ENCODE data around the gene KCNK13.
"Not testable (repeated sequence)": the region's sequence is repeated elsewhere in the genome, so short reads cannot be mapped to it uniquely, and the experiment has no call there.

KCNK13 gene

DNA sequence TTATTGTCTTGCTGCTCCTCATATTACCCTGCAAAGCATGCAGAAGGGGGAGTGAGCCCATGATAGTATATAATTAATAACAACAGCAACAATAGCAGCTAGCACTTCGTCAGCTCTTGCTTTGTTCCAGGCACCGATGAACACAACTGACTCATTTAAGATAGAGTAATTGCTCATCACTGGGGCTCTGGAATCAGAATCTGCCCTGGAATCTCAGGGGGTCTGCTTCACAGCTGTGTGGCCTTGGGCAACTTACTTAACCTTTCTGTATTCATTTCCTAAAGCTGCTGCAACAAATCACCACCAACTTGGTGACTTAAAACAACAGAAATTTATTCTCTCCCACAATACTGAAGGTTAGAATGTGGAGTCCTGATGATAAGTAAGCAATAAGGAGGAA lies 139.6 kb downstream of the KCNK13 start:
- no peak for DNase-seq

GRCh38 chr14:90204516-90204915 lies 142.7 kb downstream of the KCNK13 start:
- DNase-seq: no peak

- DNase-seq: no peak
These were observed 151.4 kb downstream of the KCNK13 start for GRCh38 chr14:90213099-90213748.

DNA sequence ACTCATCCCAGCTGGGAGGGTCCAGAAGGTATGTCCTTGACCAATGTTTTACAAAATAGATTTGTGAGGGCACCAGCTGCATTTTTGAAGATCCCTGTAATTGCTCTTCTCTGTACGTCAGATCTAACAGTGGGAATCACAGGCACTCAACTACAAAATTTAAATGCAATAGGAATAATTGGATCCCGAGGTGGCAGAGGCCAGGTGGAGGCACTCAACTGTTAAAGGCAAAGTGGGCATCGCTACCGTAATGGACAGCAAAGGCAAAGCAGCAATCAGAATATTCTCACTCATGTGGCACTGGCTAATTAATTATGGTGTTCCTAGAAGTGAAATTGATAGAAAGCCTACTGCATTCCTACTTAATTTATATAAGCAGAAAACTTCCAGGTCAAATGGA lies 166.7 kb downstream of the KCNK13 start:
- DNase-seq: no peak

GRCh38 chr14:90229942-90230341 lies 168.1 kb downstream of the KCNK13 start:
- not testable (repeated sequence) for DNase-seq
